Measurements from ENCODE around the gene IQSEC1.

The IQSEC1 gene

GRCh38 chr3:12980596-12981290, 92.5 kb downstream of the IQSEC1 start:
- no peak for DNase-seq

- no peak for DNase-seq
Observed at GRCh38 chr3:12979947-12980487, 93.2 kb downstream of the IQSEC1 start.

- no peak for DNase-seq
Observed at GRCh38 chr3:12979151-12979946, 93.9 kb downstream of the IQSEC1 start.

GRCh38 chr3:12978682-12979081, 94.5 kb downstream of the IQSEC1 start:
- DNase-seq = no peak

- no peak for DNase-seq
Observed at GRCh38 chr3:12977117-12977808, 96.0 kb downstream of the IQSEC1 start.

GRCh38 chr3:12975748-12976522, 97.3 kb downstream of the IQSEC1 start:
- DNase-seq = no peak

- no peak for DNase-seq
Observed at GRCh38 chr3:12974819-12975218, 98.4 kb downstream of the IQSEC1 start.

- DNase-seq = no peak
Observed at GRCh38 chr3:12974334-12974733, 98.9 kb downstream of the IQSEC1 start.

- no peak for DNase-seq
Observed at GRCh38 chr3:12973827-12974226, 99.4 kb downstream of the IQSEC1 start.

- no peak for DNase-seq
Observed at GRCh38 chr3:12972781-12973702, 100.2 kb downstream of the IQSEC1 start.

GRCh38 chr3:12972043-12972442, 101.2 kb downstream of the IQSEC1 start:
- no peak for DNase-seq

- DNase-seq = peak; percentile 39
Observed at GRCh38 chr3:12970684-12971083, 102.5 kb downstream of the IQSEC1 start.

GRCh38 chr3:12969486-12969885, 103.7 kb downstream of the IQSEC1 start:
- DNase-seq = no peak

- DNase-seq = no peak
Observed at GRCh38 chr3:12968541-12968940, 104.7 kb downstream of the IQSEC1 start.

- no peak for DNase-seq
Observed at GRCh38 chr3:12967606-12968351, 105.5 kb downstream of the IQSEC1 start.

GRCh38 chr3:12966847-12967605, 106.2 kb downstream of the IQSEC1 start:
- no peak for DNase-seq

GRCh38 chr3:12965999-12966846, 107.0 kb downstream of the IQSEC1 start:
- DNase-seq = no peak

GRCh38 chr3:12964711-12965612, 108.3 kb downstream of the IQSEC1 start:
- no peak for DNase-seq
